A549 (cell line): ENCODE data around the gene CFHR4. TPM values are rescaled to one million over a fixed set of nuclear protein-coding genes. Genes with fewer than 3 reads are reported as not detected.

Source experiments
- ATAC-seq, 2 experiments: fragments of 200-7000 bp in 1 of 2; fragments of >200 bp in 1 of 2; cut with Nextera tagmentation in 1 of 2; cut with Tn5 transposase in 1 of 2; 3 replicates each; pipeline versions ENCODE4 v1.8.0 to v1.9.1; 2018 to 2020; ENCODE audit warnings: mild to moderate bottlenecking in 1 of 2, moderate library complexity in 1 of 2
- CTCF ChIA-PET: fragments of 300-600 bp; sonication (Branson Sonifier 250); formaldehyde crosslinking; extraction: SDS; loops from one replicate; lab custom pipeline; 2021; ENCODE audit warnings: antibody characterized with exemption, inconsistent platforms; lab: Yijun Ruan, JAX
- POLR2A ChIA-PET: fragments of 350-600 bp; formaldehyde crosslinking; extraction: SDS; loops from one replicate; lab custom pipeline; 2021; ENCODE audit warnings: antibody characterized with exemption, inconsistent platforms; lab: Yijun Ruan, JAX
- DNase-seq, 2 experiments: peaks; one replicate each; pipeline versions ENCODE4 v3.0.0 to v3.0.0-alpha.2; 2011 to 2016; ENCODE audit warnings: low read depth in 1 of 2, low spot score in 1 of 2
- FAIRE-seq: peaks from 2 replicates; lab custom pipeline; 2011; peaks lifted over from hg19 to GRCh38; lab: Jason Lieb, UNC
- H3K27ac ChIP-seq, 2 experiments: fragments of >200 bp; sonication (Bioruptor Twin); formaldehyde crosslinking; 3 replicates each; pipeline ENCODE4 v1.5.1; 2016 to 2017
- H3K4me1 ChIP-seq: fragments of >200 bp; sonication (Bioruptor Twin); formaldehyde crosslinking; 3 replicates; pipeline ENCODE4 v1.6.1; 2016
- H3K4me2 ChIP-seq: fragments of >200 bp; sonication (Bioruptor Twin); formaldehyde crosslinking; 3 replicates; pipeline ENCODE4 v1.6.1; 2016
- H3K4me3 ChIP-seq: fragments of >200 bp; sonication (Bioruptor Twin); formaldehyde crosslinking; 3 replicates; pipeline ENCODE4 v1.5.1; 2016
- H3K9me3 ChIP-seq: fragments of >200 bp; sonication (Bioruptor Twin); formaldehyde crosslinking; 3 replicates; pipeline ENCODE4 v1.6.1; 2016
- CBX8 ChIP-seq: fragments of 200-600 bp; sonication (generic); IDR thresholded peaks from 2 replicates; pipeline ENCODE4 v1.6.1; 2016
- CEBPB ChIP-seq, 2 experiments: fragments of >200 bp in 1 of 2; sonication (Bioruptor Twin) in 1 of 2; formaldehyde crosslinking in 1 of 2; IDR thresholded peaks; 2 replicates each; pipeline ENCODE4 v1.6.1; 2012 to 2016
- CHD4 ChIP-seq: fragments of 200-600 bp; sonication (generic); IDR thresholded peaks from 2 replicates; pipeline ENCODE4 v1.6.1; 2016; ENCODE audit warnings: antibody characterized with exemption, mild to moderate bottlenecking, borderline replicate concordance
- EHMT2 ChIP-seq: fragments of 200-600 bp; sonication (generic); IDR thresholded peaks from 2 replicates; pipeline ENCODE4 v1.6.1; 2016; ENCODE audit warnings: antibody characterized with exemption, low read depth, mild to moderate bottlenecking, moderate library complexity
- FOXS1 ChIP-seq: fragments of 250-450 bp; sonication (Bioruptor Pico); IDR thresholded peaks from 2 replicates; pipeline ENCODE4 v1.5.0; 2020; ENCODE audit warnings: mild to moderate bottlenecking, moderate library complexity
- HEYL ChIP-seq: fragments of 250-450 bp; sonication (Bioruptor Pico); IDR thresholded peaks from 2 replicates; pipeline ENCODE4 v1.8.0; 2021; ENCODE audit warnings: mild to moderate bottlenecking, moderate library complexity
- MAFK ChIP-seq: fragments of 450-650 bp; IDR thresholded peaks from 2 replicates; pipeline ENCODE4 v1.6.1; 2014; ENCODE audit not compliant: partially characterized antibody
- RARB ChIP-seq: fragments of 250-450 bp; sonication (Bioruptor Pico); IDR thresholded peaks from 2 replicates; pipeline ENCODE4 v1.8.0; 2021; ENCODE audit warnings: mild to moderate bottlenecking, moderate library complexity
- RFX5 ChIP-seq: fragments of 450-650 bp; IDR thresholded peaks from 2 replicates; pipeline ENCODE4 v1.7.1; 2014; ENCODE audit warnings: antibody characterized with exemption, mild to moderate bottlenecking, moderate library complexity
- WGBS: methylation state at CpG from one replicate; pipeline ENCODE4 v1.1.6; 2017; ENCODE audit errors: missing lambda C conversion rate; 5-methylcytosine and 5-hydroxymethylcytosine counted together
- polyA plus RNA-seq, 4 experiments: library from polyadenylated mRNA; depleted of rRNA in 3 of 4; stranded (reverse); fragments of >200 nt; fragmentation: RNase III in 1 of 4; extraction: RNeasy Plus Mini Kit Qiagen cat#74134 plus additional on column Dnase treatment in 1 of 4; gene quantifications; 2 replicates in 3 of 4; 3 replicates in 1 of 4; pipeline ENCODE4 v1.2.3, GENCODE V29; 2011 to 2017

Gene CFHR4
- polyA plus RNA-seq, 2 of the 4 experiments (the other 2 are of a cell fraction) = not detected

DNA sequence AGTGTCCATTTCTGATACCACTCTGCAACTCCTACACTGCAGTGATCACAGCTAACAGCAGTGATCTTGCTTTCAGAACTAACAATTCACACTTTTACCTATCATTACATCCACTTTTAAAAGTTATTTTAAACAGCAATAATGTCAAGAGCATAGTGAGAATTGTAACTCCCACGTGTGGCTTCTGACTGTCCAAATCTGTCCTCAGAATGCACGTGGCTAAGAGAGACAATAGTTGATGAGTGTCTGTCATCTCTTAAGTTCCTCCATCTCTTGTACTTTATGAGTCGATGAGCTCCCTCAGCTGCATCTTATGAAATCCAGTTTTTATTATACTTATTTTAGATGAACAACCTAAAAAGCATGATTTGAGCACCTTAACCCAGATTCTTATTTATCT is 73.0 kb downstream of the CFHR4 start:
- ATAC-seq = no peak
- WGBS = 17% methylated on average over 3 of the region's 3 CpGs
- POLR2A ChIA-PET = no interaction called here
- Histone ChIP-seq H3K4me2 (no peak overlapping the region), H3K4me1 (no peaks in the 10 kb centered on the region), H3K9me3 (no peaks in the 10 kb centered on the region; the same call in 2 of the 3 replicates), H3K27ac (no peak overlapping the region), H3K4me3 (no peak overlapping the region)
- TF ChIP-seq RARB (CRISPR knock-in tag) (no peak), HEYL (CRISPR knock-in tag) (no peak), MAFK (no peak), CHD4 (no peak), FOXS1 (CRISPR knock-in tag) (no peak), CBX8 (no peak), EHMT2 (no peak), RFX5 (no peak), CEBPB (IDR thresholded peaks at IDR 0.05) (no peak)
- FAIRE-seq = no peak
- CTCF ChIA-PET = no interaction called here
- DNase-seq = no peak

Other genes with a start within 250 kb of the CFHR4 start
- 68.1 and 78.5 TPM in 2 replicates for gene CFH, start 236.0 kb upstream of the CFHR4 start, polyA plus RNA-seq (2011; rRNA removed)
- gene CFH, start 236.0 kb upstream of the CFHR4 start, polyA plus RNA-seq (2017; fragmentation: RNase III; extraction: RNeasy Plus Mini Kit Qiagen cat#74134 plus additional on column Dnase treatment) = 4.8 to 8.2 TPM (median 6.3 TPM) in 3 replicates
- 3.4 and 3.9 TPM in 2 replicates for gene CFHR3, start 113.2 kb upstream of the CFHR4 start, polyA plus RNA-seq (2011; rRNA removed)
- gene CFHR3, start 113.2 kb upstream of the CFHR4 start, polyA plus RNA-seq (2017; fragmentation: RNase III; extraction: RNeasy Plus Mini Kit Qiagen cat#74134 plus additional on column Dnase treatment) = 0.23 to 0.47 TPM (median 0.47 TPM) in 3 replicates
- gene CFHR1, start 68.3 kb upstream of the CFHR4 start, polyA plus RNA-seq (2011; rRNA removed) = 2.0 and 2.1 TPM in 2 replicates
- 0.63 to 0.79 TPM (median 0.71 TPM) in 3 replicates for gene CFHR1, start 68.3 kb upstream of the CFHR4 start, polyA plus RNA-seq (2017; fragmentation: RNase III; extraction: RNeasy Plus Mini Kit Qiagen cat#74134 plus additional on column Dnase treatment)
- not detected in 2 replicates for gene CFHR2, start 55.7 kb downstream of the CFHR4 start, polyA plus RNA-seq (2011; rRNA removed)
- gene CFHR2, start 55.7 kb downstream of the CFHR4 start, polyA plus RNA-seq (2017; fragmentation: RNase III; extraction: RNeasy Plus Mini Kit Qiagen cat#74134 plus additional on column Dnase treatment) = not detected in 3 replicates
- not detected in 2 replicates for gene CFHR5, start 89.5 kb downstream of the CFHR4 start, polyA plus RNA-seq (2011; rRNA removed)
- gene CFHR5, start 89.5 kb downstream of the CFHR4 start, polyA plus RNA-seq (2017; fragmentation: RNase III; extraction: RNeasy Plus Mini Kit Qiagen cat#74134 plus additional on column Dnase treatment) = not detected in 3 replicates
- 0.52 and 0.75 TPM in 2 replicates for gene F13B, start 179.2 kb downstream of the CFHR4 start, polyA plus RNA-seq (2011; rRNA removed)
- gene F13B, start 179.2 kb downstream of the CFHR4 start, polyA plus RNA-seq (2017; fragmentation: RNase III; extraction: RNeasy Plus Mini Kit Qiagen cat#74134 plus additional on column Dnase treatment) = 0.19 to 0.33 TPM (median 0.21 TPM) in 3 replicates